ENCODE measurements around the gene SSTR5. TPM values are rescaled to one million over a fixed set of nuclear protein-coding genes. Genes with fewer than 3 reads are reported as not detected.

SSTR5 gene
- total RNA-seq, 5 donors from 2014 or later (not counting 1 experiment from before 2014, with no cell fraction given), result not detected

DNA sequence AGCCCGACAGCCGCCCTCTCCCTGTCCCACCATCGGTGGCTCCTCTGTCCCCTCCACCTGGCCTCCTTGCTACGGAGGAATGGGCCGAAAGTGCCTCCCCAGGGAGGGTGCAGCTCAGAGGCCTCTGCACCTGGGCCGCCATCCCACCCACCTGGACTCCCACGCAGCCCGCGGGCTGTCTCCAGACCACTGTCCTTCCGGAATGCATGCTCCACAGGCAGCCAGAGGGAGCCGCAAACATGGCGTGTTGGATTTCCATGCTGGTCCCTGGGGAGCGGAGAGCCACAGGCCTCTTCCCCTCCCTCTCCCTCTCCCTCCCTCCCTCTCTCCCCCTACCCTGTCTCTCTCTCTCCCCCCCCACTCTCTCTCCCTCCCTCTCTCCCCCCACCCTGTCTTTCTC is 3.0 kb downstream of the SSTR5 start:
- Histone ChIP-seq H3K36me3 (ENCODE audit: control insufficient read depth in 2 of 2, extremely low read depth in 1 of 2, insufficient read depth in 1 of 2, low read length in 1 of 2) (no peaks in the 10 kb centered on the region), H3K9me3 (no peaks in the 10 kb centered on the region), H3K27ac (ENCODE audit: low read length) (no peak overlapping the region), H3K27me3 (replicated peaks in 1 of 2; ENCODE audit: control insufficient read depth in 2 of 2, extremely low read depth in 1 of 2, insufficient read depth in 2 of 2, low read length in 1 of 2) (peaks cover 0 to 71% of the 10 kb centered on the region in 2 experiments), H3K4me1 (ENCODE audit: control insufficient read depth in 1 of 2, extremely low read depth in 1 of 2, insufficient read depth in 2 of 2, low read length in 2 of 2) (no peaks in the 10 kb centered on the region), H3K4me3 (ENCODE audit: control insufficient read depth in 1 of 2, extremely low read depth in 1 of 2, low read length in 1 of 2) (no peak overlapping the region)
- WGBS (ENCODE audit: insufficient coverage), result 84% methylated on average over 8 of the region's 13 CpGs
- H3K9me3 Mint-ChIP-seq, result no peaks in the 10 kb centered on the region
- peaks cover 9 to 43% of the 10 kb centered on the region in 2 donors for H3K27me3 Mint-ChIP-seq
- H3K4me1 Mint-ChIP-seq, result peaks cover 0 to 1% (median 0%) of the 10 kb centered on the region in 3 donors
- no peak overlapping the region for H3K27ac Mint-ChIP-seq
- CTCF ChIA-PET, result no interaction called here
- no peaks in the 10 kb centered on the region for H3K36me3 Mint-ChIP-seq
- H3K4me3 Mint-ChIP-seq, result no peak overlapping the region
- POLR2A ChIA-PET, result no interaction called here
- ATAC-seq (replicated peaks in 1 of 4) (no peak), DNase-seq (no peak)

- Histone ChIP-seq H3K36me3 (ENCODE audit: control insufficient read depth in 2 of 2, extremely low read depth in 1 of 2, insufficient read depth in 1 of 2, low read length in 1 of 2) (no peaks in the 10 kb centered on the region), H3K4me3 (ENCODE audit: control insufficient read depth in 1 of 2, extremely low read depth in 1 of 2, low read length in 1 of 2) (no peak overlapping the region), H3K4me1 (ENCODE audit: control insufficient read depth in 1 of 2, extremely low read depth in 1 of 2, insufficient read depth in 2 of 2, low read length in 2 of 2) (no peaks in the 10 kb centered on the region), H3K9me3 (no peaks in the 10 kb centered on the region), H3K27ac (ENCODE audit: low read length) (no peak overlapping the region), H3K27me3 (replicated peaks in 1 of 2; ENCODE audit: control insufficient read depth in 2 of 2, extremely low read depth in 1 of 2, insufficient read depth in 2 of 2, low read length in 1 of 2) (peaks cover 0 to 71% of the 10 kb centered on the region in 2 experiments)
- H3K4me1 Mint-ChIP-seq, result peaks cover 0 to 1% (median 0%) of the 10 kb centered on the region in 3 donors
- DNase-seq (no peak), ATAC-seq (replicated peaks in 1 of 4) (no peak)
- H3K27me3 Mint-ChIP-seq, result peaks cover 9 to 44% of the 10 kb centered on the region in 2 donors
- CTCF ChIA-PET, result no interaction called here
- H3K27ac Mint-ChIP-seq, result no peak overlapping the region
- 46% methylated on average over 10 of the region's 16 CpGs for WGBS (ENCODE audit: insufficient coverage)
- POLR2A ChIA-PET, result no interaction called here
- no peaks in the 10 kb centered on the region for H3K36me3 Mint-ChIP-seq
- H3K9me3 Mint-ChIP-seq, result no peaks in the 10 kb centered on the region
- no peak overlapping the region for H3K4me3 Mint-ChIP-seq
Observed at GRCh38 chr16:1076801-1077576, 4.4 kb downstream of the SSTR5 start.

GRCh38 chr16:1077877-1078578 is 5.5 kb downstream of the SSTR5 start:
- H3K27ac ChIP-seq (ENCODE audit: low read length), result no peak overlapping the region
- H3K9me3 ChIP-seq, result no peaks in the 10 kb centered on the region
- H3K36me3 ChIP-seq (ENCODE audit: control insufficient read depth in 2 of 2, extremely low read depth in 1 of 2, insufficient read depth in 1 of 2, low read length in 1 of 2), result no peaks in the 10 kb centered on the region
- 85% methylated on average over 22 of the region's 36 CpGs for WGBS (ENCODE audit: insufficient coverage)
- H3K27me3 ChIP-seq (replicated peaks in 1 of 2; ENCODE audit: control insufficient read depth in 2 of 2, extremely low read depth in 1 of 2, insufficient read depth in 2 of 2, low read length in 1 of 2), result peaks cover 2 to 74% of the 10 kb centered on the region in 2 experiments
- Mint-ChIP-seq H3K4me3 (no peak overlapping the region), H3K36me3 (no peaks in the 10 kb centered on the region), H3K27me3 (peaks cover 15 to 47% of the 10 kb centered on the region in 2 donors), H3K4me1 (no peaks in the 10 kb centered on the region), H3K9me3 (no peaks in the 10 kb centered on the region), H3K27ac (no peak overlapping the region)
- ATAC-seq (replicated peaks in 1 of 4) (no peak), DNase-seq (no peak)
- ChIA-PET CTCF (no interaction called here), POLR2A (no interaction called here)
- no peak overlapping the region for H3K4me3 ChIP-seq (ENCODE audit: control insufficient read depth in 1 of 2, extremely low read depth in 1 of 2, low read length in 1 of 2)
- H3K4me1 ChIP-seq (ENCODE audit: control insufficient read depth in 1 of 2, extremely low read depth in 1 of 2, insufficient read depth in 2 of 2, low read length in 2 of 2), result no peaks in the 10 kb centered on the region

DNA sequence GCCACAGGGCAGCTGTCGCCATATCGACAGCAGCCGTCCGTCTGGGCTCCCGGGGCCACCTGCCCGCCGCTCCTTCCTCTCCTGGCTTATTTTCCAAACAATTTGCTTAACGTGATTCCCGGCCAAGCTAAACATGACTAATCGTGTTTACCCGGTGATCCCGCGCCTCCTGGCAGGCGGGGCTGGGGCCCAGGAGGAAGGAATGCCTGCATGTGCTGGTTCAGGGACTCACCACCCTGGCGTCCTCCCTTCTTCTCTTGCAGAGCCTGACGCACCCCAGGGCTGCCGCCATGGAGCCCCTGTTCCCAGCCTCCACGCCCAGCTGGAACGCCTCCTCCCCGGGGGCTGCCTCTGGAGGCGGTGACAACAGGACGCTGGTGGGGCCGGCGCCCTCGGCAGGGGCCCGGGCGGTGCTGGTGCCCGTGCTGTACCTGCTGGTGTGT is 6.1 kb downstream of the SSTR5 start:
- WGBS (ENCODE audit: insufficient coverage), result 85% methylated on average over 25 of the region's 28 CpGs
- CTCF ChIA-PET, result no interaction called here
- Histone ChIP-seq H3K27me3 (replicated peaks in 1 of 2; ENCODE audit: control insufficient read depth in 2 of 2, extremely low read depth in 1 of 2, insufficient read depth in 2 of 2, low read length in 1 of 2) (peaks cover 2 to 74% of the 10 kb centered on the region in 2 experiments), H3K36me3 (ENCODE audit: control insufficient read depth in 2 of 2, extremely low read depth in 1 of 2, insufficient read depth in 1 of 2, low read length in 1 of 2) (no peaks in the 10 kb centered on the region), H3K27ac (ENCODE audit: low read length) (no peak overlapping the region), H3K4me3 (ENCODE audit: control insufficient read depth in 1 of 2, extremely low read depth in 1 of 2, low read length in 1 of 2) (no peak overlapping the region), H3K4me1 (ENCODE audit: control insufficient read depth in 1 of 2, extremely low read depth in 1 of 2, insufficient read depth in 2 of 2, low read length in 2 of 2) (no peaks in the 10 kb centered on the region), H3K9me3 (no peaks in the 10 kb centered on the region)
- no peak overlapping the region for H3K27ac Mint-ChIP-seq
- POLR2A ChIA-PET, result no interaction called here
- no peaks in the 10 kb centered on the region for H3K4me1 Mint-ChIP-seq
- DNase-seq (no peak), ATAC-seq (replicated peaks in 1 of 4) (no peak)
- H3K36me3 Mint-ChIP-seq, result no peaks in the 10 kb centered on the region
- H3K4me3 Mint-ChIP-seq, result no peak overlapping the region
- H3K9me3 Mint-ChIP-seq, result no peaks in the 10 kb centered on the region
- peaks cover 15 to 43% of the 10 kb centered on the region in 2 donors for H3K27me3 Mint-ChIP-seq

DNA sequence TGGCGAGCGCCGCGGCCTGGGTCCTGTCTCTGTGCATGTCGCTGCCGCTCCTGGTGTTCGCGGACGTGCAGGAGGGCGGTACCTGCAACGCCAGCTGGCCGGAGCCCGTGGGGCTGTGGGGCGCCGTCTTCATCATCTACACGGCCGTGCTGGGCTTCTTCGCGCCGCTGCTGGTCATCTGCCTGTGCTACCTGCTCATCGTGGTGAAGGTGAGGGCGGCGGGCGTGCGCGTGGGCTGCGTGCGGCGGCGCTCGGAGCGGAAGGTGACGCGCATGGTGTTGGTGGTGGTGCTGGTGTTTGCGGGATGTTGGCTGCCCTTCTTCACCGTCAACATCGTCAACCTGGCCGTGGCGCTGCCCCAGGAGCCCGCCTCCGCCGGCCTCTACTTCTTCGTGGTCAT is 6.8 kb downstream of the SSTR5 start:
- ChIA-PET CTCF (no interaction called here), POLR2A (no interaction called here)
- Histone ChIP-seq H3K27ac (ENCODE audit: low read length) (no peak overlapping the region), H3K4me3 (ENCODE audit: control insufficient read depth in 1 of 2, extremely low read depth in 1 of 2, low read length in 1 of 2) (no peak overlapping the region), H3K4me1 (ENCODE audit: control insufficient read depth in 1 of 2, extremely low read depth in 1 of 2, insufficient read depth in 2 of 2, low read length in 2 of 2) (no peaks in the 10 kb centered on the region), H3K36me3 (ENCODE audit: control insufficient read depth in 2 of 2, extremely low read depth in 1 of 2, insufficient read depth in 1 of 2, low read length in 1 of 2) (no peaks in the 10 kb centered on the region), H3K27me3 (replicated peaks in 1 of 2; ENCODE audit: control insufficient read depth in 2 of 2, extremely low read depth in 1 of 2, insufficient read depth in 2 of 2, low read length in 1 of 2) (peaks cover 2 to 74% of the 10 kb centered on the region in 2 experiments), H3K9me3 (no peaks in the 10 kb centered on the region)
- no peak for ATAC-seq (replicated peaks in 1 of 4)
- Mint-ChIP-seq H3K4me1 (no peaks in the 10 kb centered on the region), H3K27ac (no peak overlapping the region), H3K36me3 (peaks cover 4% of the 10 kb centered on the region), H3K4me3 (no peak overlapping the region), H3K9me3 (no peaks in the 10 kb centered on the region), H3K27me3 (peaks cover 20 to 48% of the 10 kb centered on the region in 2 donors)
- no peak for DNase-seq
- 95% methylated on average over 29 of the region's 43 CpGs for WGBS (ENCODE audit: insufficient coverage)

GRCh38 chr16:1079786-1080525 is 7.4 kb downstream of the SSTR5 start:
- Histone ChIP-seq H3K4me3 (ENCODE audit: control insufficient read depth in 1 of 2, extremely low read depth in 1 of 2, low read length in 1 of 2) (no peak overlapping the region), H3K9me3 (no peaks in the 10 kb centered on the region), H3K27ac (ENCODE audit: low read length) (no peak overlapping the region), H3K4me1 (ENCODE audit: control insufficient read depth in 1 of 2, extremely low read depth in 1 of 2, insufficient read depth in 2 of 2, low read length in 2 of 2) (no peaks in the 10 kb centered on the region), H3K27me3 (replicated peaks in 1 of 2; ENCODE audit: control insufficient read depth in 2 of 2, extremely low read depth in 1 of 2, insufficient read depth in 2 of 2, low read length in 1 of 2) (peaks cover 2 to 74% of the 10 kb centered on the region in 2 experiments), H3K36me3 (ENCODE audit: control insufficient read depth in 2 of 2, extremely low read depth in 1 of 2, insufficient read depth in 1 of 2, low read length in 1 of 2) (no peaks in the 10 kb centered on the region)
- WGBS (ENCODE audit: insufficient coverage), result 76% methylated on average over 37 of the region's 45 CpGs
- Mint-ChIP-seq H3K4me3 (no peak overlapping the region), H3K4me1 (no peaks in the 10 kb centered on the region), H3K27me3 (peaks cover 20 to 52% of the 10 kb centered on the region in 2 donors), H3K36me3 (peaks cover 4% of the 10 kb centered on the region), H3K27ac (no peak overlapping the region), H3K9me3 (no peaks in the 10 kb centered on the region)
- CTCF ChIA-PET, result no interaction called here
- DNase-seq, result no peak
- POLR2A ChIA-PET, result no interaction called here
- no peak for ATAC-seq (replicated peaks in 1 of 4)
